T47D (cell line): ENCODE results near the gene KRT26.

Source experiments
- DNase-seq, 2 experiments: peaks; one replicate each; pipeline versions ENCODE4 v3.0.0 to v3.0.0-alpha.2; 2011 to 2012; ENCODE audit warnings: low read depth in 1 of 2, low spot score in 1 of 2
- JUND ChIP-seq: IDR thresholded peaks from 2 replicates; pipeline ENCODE4 v1.6.1; 2012; ENCODE audit warnings: low read depth
- in situ Hi-C: cut with HindIII; loops from 2 replicates; pipeline ENCODE4 v1.10.0; 2016; ENCODE audit warnings: low sequenced_read_pairs, low pct_unique_long_range_greater_than_20kb

The KRT26 gene

GRCh38 chr17:40809721-40810421 is 37.9 kb upstream of the KRT26 start:
- no peak for TF ChIP-seq JUND
- in situ Hi-C loops = no loop called here
- no peak for DNase-seq

- in situ Hi-C loops = no loop called here
- no peak for TF ChIP-seq JUND
- DNase-seq = no peak
Observed at GRCh38 chr17:40806131-40806530, 34.1 kb upstream of the KRT26 start.

DNA sequence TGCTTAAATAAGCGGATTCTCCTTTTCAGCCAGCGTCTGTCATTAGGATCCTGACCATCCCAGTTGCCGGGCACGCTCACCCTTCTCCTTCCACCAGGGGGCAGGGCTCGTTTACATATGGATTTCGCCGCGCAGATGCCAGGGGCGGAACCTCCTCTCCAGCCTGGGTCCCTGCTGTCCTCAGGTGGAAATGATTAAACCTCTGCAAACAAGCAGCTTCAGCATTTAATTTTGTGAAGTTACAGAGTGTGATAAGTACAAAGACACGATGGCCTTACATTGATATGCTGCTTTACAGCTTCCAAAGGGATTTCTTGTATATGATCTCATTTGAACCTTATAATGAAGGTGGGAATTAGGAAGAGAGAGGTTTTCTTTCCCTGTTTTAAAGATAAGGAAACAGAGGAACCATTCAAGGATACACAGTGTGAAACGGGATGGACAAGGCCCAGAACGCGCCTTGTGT is 31.6 kb upstream of the KRT26 start:
- DNase-seq = peak; percentile 77 to 90
- TF ChIP-seq JUND = no peak
- in situ Hi-C loops = no loop called here

DNA sequence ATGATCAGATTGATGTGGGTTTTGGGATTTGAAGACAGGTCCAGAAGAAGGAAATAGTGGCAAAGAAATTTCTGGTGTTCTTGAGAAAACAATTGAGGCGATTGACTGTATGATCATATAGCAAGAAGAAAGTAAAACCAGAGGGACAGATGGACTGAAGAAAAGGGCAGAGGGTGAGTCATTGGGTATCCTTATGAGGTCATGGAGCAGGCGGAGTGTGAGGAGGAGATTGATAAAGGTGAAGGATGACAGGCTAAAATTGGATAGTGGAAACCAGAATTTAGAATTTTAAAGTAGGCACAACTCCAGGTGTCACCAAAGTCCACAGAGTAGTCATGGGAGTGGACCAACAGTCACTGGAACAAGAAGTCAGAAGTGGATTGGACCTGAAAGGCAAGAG is 29.2 kb upstream of the KRT26 start:
- in situ Hi-C loops = no loop called here
- no peak for DNase-seq
- no peak for TF ChIP-seq JUND

DNA sequence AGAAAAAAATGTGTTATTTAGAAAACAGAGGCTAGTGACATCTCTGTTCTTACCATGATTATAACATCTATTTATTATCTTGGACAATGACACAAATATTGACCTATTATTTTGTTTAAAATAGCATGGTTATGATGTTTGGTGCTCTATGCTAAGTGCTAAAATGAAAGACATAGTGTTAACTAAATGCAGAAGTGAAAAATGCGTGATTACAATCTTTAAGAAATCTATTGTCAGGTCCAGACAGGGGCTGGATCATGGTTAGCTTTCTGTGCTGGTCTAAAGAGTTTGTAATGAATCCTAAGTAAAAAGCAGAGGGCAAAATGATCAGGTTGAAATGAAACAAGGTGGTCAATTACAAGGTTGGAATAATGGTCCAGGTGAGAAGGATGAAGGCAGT is 28.4 kb upstream of the KRT26 start:
- in situ Hi-C loops = no loop called here
- no peak for DNase-seq
- no peak for TF ChIP-seq JUND

GRCh38 chr17:40799859-40800258 is 27.9 kb upstream of the KRT26 start, which contains the start of gene KRT28:
Gene KRT28 (minus strand): TSS chr17:40799959. CDS start chr17:40799893, 66 bp downstream.
- in situ Hi-C loops = no loop called here
- no peak for TF ChIP-seq JUND
- DNase-seq = no peak

DNA sequence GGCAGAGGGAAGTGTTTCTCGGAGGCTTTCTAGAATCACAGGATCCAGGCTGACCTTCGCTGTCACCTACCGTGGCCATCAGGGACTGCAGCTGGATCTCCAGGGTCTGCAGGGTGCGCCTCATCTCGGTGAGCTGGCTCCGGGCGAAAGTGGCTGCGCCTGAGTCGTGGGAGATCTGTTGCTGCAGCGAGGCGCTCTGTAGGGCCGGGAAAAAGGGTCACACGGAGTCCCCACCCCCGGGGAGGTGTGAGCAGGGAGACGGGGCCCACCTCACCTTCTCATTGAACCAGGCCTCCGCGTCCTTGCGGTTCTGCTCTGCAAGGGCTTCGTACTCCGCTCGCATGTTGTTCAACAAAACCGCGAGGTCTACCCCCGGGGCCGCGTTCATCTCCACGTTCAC is 24.8 kb upstream of the KRT26 start:
- in situ Hi-C loops = no loop called here
- no peak for TF ChIP-seq JUND
- no peak for DNase-seq

- in situ Hi-C loops = no loop called here
- no peak for TF ChIP-seq JUND
- no peak for DNase-seq
Observed at GRCh38 chr17:40795019-40795667, 23.1 kb upstream of the KRT26 start.

DNA sequence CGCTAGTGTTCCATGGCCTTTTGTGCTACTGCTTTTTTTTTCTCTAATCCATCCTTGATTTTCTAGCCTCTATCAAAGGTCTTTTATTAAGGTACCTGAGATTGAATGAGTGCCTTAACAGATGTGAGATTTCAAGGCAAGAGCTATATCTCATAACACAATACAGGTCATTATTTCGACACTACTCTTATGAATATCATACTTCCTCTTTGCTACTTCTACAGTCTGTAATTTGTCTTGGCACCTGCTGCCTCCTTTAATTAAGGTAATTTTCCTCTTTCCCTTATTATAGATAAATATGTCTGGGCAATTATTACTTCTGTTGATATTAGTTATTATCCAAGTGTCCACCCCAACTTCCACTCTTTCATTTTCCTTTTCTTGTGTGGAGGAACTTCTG is 22.5 kb upstream of the KRT26 start:
- in situ Hi-C loops = no loop called here
- no peak for TF ChIP-seq JUND
- no peak for DNase-seq

- TF ChIP-seq JUND = no peak
- in situ Hi-C loops = no loop called here
- DNase-seq = no peak
Observed at GRCh38 chr17:40793832-40794231, 21.8 kb upstream of the KRT26 start.

DNA sequence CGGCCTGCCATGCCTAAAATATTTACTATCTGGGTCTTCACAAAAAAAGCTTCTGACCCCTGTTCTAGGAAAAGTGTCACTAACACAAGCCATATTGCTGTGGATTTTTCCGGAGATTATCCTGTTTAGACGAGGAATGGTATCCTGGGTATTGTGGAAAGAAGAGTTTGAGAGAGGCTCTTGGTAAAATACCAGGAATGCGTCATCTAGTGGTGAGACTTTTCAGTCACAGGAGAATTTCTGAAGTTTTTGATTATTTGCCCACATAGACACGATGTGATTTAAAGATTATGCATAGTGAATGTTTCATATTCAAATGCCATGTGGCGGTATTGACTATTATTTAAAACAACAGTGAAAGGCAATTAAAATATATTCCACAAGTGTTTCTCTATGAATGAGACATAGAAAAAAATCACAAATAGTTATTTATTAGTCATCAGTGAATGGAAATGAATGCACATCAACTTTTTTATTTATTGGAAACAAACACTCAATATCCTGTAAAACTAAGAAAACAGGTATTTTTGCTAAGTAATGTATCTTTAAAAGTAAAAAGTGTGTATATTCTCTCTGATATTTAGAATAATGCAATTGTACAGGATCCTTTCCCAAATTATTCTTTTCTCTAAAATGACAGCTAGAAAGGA is 19.9 kb upstream of the KRT26 start:
- in situ Hi-C loops = no loop called here
- DNase-seq = peak; percentile 37 to 78
- no peak for TF ChIP-seq JUND

DNA sequence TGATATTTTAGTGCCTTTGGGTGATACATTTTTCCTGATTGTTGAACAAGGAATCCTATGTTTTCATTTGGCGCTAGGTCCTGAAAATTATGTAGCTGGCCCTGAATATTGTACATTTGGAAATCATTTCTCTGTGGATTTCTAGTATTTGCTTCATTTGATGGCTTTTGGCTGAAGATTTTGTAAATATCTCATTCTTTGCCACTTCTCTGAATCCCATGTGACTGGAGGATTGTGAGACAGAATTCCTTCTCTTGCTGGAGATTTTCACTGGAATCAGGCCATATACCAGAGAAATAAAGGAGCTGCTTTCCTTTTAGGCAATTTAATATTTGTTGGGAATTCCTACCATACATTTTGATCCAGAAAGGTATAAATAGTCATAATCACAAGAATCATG is 19.1 kb upstream of the KRT26 start:
- no peak for TF ChIP-seq JUND
- in situ Hi-C loops = no loop called here
- no peak for DNase-seq

GRCh38 chr17:40782450-40782849 is 10.4 kb upstream of the KRT26 start, which contains the start of gene KRT27:
Gene KRT27 (minus strand): TSS chr17:40782550. CDS start chr17:40782493, 57 bp downstream.
- no peak for DNase-seq
- no peak for TF ChIP-seq JUND
- in situ Hi-C loops = no loop called here
